Dedifferentiated amniotic fluid mesenchymal stem cell (primary cell): Measurements from ENCODE around the gene KIF2C.
"Not testable (repeated sequence)": the region's sequence is repeated elsewhere in the genome, so short reads cannot be mapped to it uniquely, and the experiment has no call there.

Experiments
- DNase-seq: peaks from one replicate; pipeline ENCODE4 v3.0.0-alpha.2; 2016; ENCODE audit errors: extremely low spot score

KIF2C gene

DNA sequence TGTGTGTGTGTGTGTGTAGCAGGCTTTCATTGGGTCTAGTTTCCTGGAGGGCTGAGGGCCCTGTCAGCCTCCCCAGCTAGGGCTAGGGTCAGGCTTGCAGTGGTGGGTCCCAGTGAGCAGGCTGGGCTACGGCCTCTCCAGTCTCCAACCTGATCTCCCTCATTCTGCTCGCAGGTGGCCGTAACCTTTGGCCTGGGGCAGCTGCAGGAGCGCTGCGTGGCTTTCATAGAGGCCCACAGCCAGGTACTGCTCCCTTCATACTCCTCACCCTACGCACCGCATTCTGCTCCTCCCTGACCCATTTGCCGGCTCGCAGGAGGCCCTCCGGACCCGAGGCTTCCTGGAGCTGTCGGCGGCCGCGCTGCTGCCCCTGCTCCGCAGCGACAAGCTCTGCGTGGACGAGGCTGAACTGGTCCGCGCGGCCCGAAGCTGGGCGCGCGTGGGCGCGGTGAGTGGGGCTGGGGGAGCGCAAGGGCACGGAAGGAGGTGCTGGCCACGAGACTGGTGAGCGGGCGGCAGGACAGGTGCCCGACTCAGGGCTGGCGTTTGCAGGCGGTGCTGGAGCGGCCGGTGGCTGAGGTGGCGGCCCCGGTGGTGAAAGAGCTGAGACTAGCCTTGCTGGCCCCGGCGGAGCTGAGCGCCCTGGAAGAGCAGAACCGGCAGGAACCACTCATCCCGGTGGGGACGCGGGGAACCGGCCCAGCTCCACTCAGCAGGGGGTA is 73.3 kb downstream of the KIF2C start:
- DNase-seq: no peak

DNA sequence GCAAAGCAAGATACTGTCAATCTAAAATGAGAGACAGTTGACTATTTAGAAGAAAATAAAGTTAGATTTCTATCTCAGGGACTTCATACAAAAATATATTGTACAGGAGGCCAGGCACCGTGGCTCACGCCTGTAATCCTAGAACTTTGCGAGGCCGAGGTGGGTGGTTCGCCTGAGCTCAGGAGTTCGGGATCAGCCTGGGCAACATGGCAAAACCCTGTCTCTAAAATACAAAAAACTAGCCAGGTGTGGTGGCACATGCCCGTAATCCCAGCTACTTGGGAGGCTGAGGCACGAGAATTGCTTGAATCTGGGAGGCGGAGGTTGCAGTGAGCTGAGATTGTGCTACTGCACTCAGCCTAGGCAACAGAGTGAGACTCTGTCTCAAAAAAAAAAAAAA is 76.3 kb downstream of the KIF2C start:
- not testable (repeated sequence) for DNase-seq

DNA sequence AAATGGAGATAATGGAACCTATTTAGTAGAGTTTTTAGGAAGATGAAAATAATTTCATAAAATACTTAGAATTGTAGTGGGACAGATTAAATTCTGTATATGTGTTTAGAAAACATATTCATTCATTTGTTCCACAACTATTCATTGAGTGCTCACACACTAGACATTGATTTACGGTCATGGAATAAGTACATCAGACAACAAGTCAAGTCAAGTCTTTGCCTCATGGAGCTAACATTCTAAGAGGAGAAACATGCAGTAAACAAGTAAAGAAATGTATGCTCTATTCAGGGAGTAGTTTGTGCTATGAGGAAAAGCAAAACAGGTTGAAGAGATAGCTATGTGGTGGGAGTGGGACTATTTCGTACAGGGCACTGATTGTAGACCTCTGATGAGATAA is 77.7 kb downstream of the KIF2C start:
- DNase-seq: no peak
